Stimulated activated CD4-positive, alpha-beta T cell treated with anti-CD3 and anti-CD28 coated beads, Interleukin-4, amount 100 ng/mL, for 24 hours (primary cell): Measurements from ENCODE around the gene SUV39H2.
"Not testable (repeated sequence)": the region's sequence is repeated elsewhere in the genome, so short reads cannot be mapped to it uniquely, and the experiment has no call there.

Experiments
- DNase-seq: peaks from one replicate; pipeline ENCODE4 v3.0.0-alpha.2; 2020

Gene SUV39H2

DNA sequence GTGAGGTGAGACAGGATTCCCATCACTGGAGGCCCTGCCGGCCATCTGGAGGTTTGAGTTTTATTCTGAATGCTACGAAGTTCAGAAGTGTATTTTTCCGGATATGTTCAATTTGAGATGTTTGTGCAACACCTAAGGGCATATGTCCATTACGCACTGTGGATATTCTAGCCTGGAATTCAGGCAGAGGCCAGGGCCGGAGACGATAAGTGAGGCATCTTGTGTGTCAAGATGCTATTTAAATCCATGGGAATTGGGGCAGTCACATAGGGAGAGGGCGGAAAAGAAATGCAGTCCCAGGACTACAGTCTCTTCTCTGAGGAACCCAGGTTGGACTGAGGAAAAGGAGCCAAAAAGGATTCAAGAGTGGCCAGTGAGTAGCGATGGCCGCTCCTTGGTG lies 1.9 kb upstream of the SUV39H2 start:
- no peak for DNase-seq

DNA sequence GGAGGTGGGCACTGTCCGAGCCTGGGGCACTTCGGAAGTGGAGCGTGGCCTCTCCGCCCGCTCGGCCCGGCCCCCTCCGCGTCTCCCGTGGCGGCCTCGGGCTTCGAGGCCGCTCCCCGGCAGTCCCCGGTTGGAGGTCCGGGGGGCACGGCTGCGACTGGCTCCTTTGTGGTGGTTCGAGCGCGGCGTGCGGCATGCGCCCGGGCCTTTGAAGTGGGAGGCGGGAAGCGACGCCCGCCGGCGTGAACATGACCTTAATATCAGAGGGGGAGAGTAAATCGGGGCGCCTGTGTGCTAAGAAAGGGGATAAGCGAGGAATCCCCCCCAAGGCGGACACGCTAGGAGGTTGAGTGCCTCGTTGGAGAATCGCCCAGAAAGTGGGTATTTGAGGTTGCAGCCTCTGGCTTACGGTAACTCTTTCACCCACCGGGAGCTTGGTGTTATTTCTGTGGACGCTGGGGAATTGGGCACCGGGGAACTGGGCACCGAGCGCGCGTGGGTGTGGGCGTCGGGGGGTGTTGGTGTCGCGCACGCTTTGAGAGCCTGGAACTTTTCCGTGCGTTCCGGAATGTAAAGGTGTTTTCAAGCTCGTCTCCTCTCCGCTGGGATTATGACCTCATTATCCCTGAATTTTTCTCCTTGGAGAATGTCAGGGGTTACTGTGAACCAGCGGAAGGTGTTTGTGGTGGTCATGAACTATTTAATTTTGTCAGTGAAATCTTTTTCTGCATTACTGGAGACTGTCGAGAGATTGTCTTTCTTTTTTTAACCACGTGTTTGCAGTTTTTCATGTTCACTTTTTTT lies 660 bp downstream of the SUV39H2 start:
- DNase-seq: peak; percentile 45

DNA sequence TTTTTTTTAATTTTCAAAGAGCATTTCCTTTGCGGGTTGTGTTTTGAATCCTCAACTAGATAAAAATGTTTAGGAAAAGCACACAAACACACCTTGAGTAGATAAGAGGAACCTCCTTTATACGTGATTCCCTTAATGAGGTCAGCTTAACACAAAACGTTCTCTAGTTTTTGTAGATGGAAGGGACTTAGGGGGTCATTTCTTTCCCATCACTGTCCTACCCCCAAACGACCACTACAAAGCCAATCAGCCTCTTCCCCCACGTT lies 1.2 kb downstream of the SUV39H2 start:
- DNase-seq: no peak

DNA sequence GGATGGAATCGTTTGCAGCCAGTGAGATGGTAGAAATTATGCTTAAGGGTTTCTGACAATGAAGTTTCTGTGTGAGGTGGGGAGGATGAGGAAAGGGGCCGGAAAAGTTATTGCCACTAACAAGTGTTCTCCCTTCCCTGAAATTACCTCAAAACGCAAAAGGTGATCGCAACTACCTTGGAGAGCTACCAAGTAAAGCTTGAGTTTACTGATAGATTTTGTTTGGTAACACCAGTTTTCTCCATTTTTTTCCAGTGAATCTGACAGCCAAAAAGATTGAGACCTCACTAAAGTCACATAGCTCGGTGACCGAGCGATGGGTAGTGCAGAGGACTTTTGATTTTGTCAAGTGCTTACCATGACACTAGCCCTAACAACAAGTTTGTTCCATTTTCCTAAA lies 1.6 kb downstream of the SUV39H2 start:
- DNase-seq: no peak

DNA sequence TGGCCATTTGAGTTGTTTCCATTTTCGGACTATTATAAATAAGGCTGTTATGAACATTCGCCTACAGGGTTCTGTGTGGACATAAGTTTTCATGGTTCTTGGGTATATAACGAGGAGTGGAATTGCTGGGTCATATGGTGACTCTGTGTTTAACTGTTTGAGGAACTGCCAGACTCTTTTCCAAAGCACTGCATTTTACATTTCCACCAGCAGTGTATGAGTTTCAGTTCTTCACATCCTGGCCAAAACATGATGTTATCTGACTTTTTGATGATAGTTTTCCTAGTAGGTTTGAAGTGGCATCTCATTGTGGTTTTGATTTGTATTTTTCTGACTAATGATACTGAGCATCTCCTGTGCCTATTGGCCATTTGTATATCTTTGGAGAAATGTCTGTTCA lies 5.4 kb downstream of the SUV39H2 start:
- no peak for DNase-seq

DNA sequence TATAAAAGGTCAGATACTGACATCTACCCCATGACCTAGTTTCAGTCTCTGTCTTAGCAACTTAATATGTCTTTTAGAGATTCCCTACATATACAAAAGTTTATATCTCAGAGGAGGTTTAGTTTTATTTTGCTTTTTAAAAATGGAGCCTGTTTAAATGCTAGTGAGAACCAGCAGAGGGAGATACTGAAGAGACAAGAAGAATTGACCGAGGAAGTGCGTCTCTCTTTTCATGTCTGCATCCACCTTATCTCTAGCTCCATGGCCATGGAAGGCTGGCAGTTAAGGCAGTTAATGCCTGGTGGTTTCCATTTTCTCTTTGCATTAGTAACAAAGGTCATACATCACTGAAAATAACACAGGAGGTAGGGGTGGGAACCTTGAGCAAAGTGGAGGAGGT lies 10.7 kb downstream of the SUV39H2 start:
- no peak for DNase-seq

DNA sequence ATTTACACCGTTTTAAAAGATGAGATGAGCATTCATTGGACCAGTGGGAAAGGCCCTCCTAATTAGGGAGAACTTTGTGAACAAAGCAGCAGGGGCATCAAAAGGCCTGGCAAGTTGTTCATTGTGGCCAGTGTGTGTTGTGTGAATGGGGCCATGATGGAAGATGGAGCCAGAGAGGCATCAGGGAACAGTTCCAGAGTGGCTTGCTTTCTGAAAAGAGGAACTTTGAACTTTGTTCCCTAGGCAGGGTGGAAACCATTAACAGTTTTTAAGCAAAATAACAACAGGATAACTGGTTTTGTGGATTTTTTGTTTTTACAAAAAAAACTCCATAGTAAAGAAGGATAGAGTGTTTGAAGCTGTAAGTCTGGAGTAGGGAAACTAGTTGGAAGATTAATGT lies 12.5 kb downstream of the SUV39H2 start:
- no peak for DNase-seq

DNA sequence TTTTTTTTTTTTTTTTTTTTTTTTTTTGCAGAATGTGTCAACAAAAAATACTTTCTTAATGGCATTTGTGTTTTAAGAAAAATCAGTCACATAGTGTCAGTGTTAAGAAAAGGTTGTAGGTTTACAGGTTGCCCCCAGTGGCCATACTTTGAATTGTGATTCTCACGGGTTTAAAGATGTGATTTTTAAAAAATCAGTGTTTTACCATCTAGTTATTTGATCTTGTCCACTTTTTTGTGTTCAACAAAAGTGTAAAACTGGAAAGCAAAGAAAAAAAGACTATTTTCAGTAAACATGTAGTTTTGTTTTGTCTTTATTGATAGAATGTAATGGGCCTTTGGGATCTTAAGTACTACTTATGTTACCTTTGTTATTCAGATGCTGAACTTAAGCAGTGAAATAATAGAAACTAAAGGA lies 25.7 kb downstream of the SUV39H2 start:
- peak; percentile 25 for DNase-seq

DNA sequence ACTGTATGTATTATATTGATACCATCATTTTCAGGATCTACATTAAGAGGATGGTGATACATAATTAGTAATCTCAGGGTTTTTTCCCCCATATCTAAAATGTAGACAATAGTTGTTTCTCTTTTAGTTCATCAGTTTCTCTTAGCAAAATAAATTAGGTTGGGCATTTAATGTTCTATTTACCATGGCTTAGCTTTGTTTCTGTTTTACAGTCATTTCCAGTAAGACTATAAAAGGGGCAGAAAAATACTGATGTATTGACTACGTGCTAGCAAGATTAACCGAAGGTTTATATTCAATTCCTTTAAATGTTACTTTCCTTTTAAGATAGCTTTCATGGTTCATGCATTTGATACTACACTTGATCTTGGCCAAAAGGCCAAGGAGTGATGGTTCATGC lies 26.2 kb downstream of the SUV39H2 start:
- DNase-seq: no peak

DNA sequence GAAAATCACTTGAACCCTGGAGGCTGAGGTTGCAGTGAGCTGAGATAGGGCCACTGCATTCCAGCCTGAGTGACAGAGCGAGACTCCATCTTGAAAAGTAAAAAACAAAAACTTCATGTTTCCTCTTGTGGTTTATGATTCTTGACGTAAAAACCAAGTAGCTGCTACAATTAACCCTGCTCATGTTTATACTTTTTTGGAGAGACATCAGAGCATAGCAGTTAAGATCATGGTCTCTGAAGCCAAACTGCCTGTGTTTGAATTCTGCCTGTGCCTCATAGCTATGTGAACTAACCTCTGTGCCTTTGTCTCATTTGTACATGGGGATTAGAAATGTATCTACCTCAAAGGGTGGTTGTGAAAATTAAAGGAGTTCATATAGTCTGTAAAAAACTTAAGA lies 27.2 kb downstream of the SUV39H2 start:
- DNase-seq: no peak

DNA sequence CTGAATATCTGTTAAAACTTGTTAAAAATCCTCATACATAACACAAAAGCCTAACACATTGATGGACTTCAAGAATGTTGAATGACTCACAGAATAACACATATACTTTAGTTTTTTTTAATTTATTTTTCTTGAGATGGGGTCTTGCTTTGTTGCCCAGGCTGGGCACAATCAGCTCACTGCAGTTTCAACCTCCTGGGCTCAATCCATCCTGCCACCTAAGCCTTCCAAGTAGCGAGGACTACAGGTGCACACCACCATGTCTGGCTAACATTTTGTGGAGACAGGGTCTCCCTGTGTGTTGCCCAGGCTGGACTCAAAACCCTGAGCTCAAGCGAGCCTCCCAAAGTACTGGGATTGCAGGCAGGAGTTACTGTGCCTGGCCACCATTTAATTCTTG lies 28.1 kb downstream of the SUV39H2 start:
- DNase-seq: no peak

DNA sequence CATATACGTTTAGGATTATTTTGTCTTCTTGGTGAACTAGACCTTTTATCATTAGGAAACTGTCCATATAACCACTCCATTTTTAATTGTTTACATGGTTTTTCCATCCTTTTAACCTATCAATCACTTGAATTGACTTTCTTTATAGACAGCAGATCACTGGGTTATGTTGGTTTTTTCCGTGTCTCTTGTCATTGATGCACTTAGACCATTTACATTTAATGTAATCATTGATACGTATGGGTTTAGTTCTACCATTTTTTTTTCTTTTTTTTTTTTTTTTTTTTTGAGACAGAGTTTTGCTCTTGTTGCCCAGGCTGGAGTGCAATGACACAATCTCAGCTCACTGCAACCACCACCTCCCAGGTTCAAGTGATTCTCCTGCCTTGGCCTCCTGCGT lies 28.9 kb downstream of the SUV39H2 start:
- DNase-seq: not testable (repeated sequence)

DNA sequence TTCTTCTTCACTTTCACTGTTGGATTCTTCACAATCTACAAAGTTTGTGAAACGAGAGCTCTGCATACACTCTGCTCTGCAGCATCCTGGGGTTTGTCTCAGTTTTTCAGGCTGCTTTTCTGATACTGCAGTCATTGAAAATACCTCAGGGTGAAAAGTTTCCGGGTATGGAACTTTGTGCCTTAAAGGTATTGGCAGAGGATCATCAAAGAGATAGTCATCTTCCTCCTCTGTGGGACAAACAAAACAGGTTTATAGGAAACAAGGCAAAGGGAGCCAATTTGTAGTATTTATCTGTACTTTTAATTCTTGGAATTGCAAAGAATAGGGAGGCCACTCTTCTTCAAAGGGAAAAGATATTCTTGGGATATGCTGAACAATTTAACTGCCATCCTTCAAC lies 30.4 kb downstream of the SUV39H2 start:
- no peak for DNase-seq

DNA sequence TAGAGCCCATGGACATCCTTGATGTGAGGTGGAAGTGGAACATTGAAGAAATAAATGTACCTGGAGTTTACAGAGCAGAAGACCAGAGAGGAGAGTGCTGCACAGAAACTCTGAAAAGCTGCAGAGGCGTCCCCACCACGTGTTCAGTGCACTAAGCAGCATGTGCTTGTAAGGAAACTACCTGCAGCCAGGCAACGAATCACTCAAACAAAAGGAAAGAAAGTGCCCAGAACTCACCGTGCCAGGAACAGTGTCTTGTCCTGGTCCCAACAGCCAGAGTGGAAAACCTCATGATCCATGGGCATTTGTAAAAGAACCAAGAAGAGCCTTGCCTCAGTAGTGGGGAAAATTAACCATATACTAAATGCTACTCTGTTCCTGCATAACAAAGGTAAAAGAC lies 32.3 kb downstream of the SUV39H2 start:
- DNase-seq: no peak

DNA sequence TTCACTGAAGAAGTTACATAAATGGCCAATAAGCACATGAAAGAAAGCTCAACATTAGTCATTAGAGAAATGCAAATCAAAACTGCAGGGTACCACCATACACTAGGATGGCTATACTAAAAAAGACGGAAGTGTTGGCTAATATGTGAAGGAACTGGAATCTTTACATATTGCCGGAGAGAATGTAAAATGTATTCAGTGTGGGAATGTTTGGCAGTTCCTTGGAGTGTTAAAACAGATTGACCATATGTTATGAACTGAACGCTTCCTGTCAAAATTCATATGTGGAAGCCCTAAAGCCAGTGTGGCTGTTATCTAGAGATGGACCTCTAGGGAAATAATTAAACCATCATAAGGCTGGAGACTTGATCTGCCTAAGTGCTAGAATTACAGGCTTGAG lies 33.1 kb downstream of the SUV39H2 start:
- DNase-seq: no peak

DNA sequence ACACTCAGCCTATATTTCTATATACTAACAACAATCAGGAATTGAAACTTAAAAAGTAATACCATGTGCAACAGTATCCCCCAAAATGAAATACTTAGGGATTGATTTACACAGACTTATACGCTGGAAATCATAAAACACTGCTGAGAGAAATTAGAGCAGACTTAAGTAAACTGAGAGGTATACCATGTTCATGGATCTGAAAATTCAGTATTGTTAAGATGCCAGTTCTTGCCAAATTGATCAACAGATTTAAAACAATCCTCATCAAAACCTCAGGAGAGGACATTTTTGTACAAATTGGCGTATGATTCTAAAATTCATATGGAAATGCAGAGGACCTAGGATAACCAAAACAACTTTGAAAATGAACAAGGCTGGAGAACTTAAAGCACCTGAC lies 37.9 kb downstream of the SUV39H2 start:
- DNase-seq: no peak

DNA sequence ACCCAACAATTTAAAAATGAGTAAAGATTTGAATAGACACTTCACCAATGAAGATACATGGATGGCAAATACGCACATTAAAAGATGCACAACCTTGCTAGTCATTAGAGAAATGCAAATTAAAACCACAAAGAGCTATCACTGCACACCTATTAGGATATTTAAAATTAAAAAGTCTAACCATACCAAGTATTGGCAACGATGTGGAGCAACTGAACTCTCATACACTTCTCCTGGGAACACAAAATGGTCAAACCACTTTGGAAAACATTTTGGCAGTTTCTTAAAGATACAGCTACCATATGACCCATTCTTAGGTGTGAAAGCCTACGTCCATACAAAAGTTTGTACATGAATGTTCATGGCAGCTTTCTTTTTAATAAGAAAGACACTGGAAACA lies 39.2 kb downstream of the SUV39H2 start:
- DNase-seq: no peak

DNA sequence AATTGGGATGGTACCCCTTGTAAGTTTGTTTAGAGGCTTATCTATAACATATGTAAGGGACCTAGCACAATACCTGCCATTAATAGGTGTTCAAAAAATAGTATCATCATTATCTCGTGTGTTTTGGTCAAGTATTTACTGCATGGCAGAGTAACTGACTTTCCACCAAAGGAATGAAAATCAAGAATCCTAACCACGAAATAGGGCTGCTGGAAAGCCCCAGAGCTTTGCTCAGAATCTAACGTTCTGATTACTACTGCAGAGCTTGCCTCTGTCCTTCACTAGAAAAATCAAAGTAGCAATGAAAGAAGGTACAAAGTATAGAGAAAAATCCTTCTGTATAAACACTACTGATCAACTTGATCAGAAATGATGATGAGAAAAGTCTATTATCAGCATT lies 40.3 kb downstream of the SUV39H2 start:
- no peak for DNase-seq

DNA sequence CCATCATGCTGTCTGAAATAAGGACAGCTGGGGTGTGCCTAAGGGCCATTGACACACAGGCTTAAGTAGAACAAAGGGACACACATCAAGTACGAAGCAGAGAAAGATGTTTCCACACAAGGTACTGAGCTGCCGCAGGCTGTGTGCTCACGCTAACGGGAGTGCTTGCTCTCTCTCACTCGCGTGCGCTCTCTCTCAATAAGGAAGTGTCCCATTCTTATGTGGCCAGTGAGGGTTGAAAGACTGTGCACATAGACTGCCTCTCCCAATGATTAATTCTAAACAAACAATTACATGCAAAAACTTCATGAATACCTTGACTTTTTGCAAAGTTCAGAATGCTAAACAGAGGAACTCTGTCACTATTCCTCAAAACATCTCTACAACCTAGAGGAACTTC lies 45.3 kb downstream of the SUV39H2 start:
- no peak for DNase-seq

DNA sequence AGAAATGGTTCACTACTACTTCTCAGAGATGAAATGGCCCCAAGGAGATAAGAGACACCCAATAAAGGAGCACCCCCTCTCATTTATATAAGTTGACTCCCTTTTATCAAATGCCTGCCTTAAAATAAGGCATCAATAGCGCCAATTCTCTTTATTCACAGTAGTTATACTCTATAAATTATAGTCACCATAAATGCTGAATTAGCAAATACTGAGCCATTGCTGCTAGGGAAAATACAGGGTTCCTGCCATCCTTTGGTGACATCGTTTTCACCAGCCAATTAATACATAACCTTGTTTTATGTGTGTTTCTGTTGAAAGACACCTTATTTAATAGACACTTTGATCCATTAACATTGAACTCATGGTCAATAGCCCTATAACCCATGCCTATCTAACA lies 46.6 kb downstream of the SUV39H2 start:
- no peak for DNase-seq

DNA sequence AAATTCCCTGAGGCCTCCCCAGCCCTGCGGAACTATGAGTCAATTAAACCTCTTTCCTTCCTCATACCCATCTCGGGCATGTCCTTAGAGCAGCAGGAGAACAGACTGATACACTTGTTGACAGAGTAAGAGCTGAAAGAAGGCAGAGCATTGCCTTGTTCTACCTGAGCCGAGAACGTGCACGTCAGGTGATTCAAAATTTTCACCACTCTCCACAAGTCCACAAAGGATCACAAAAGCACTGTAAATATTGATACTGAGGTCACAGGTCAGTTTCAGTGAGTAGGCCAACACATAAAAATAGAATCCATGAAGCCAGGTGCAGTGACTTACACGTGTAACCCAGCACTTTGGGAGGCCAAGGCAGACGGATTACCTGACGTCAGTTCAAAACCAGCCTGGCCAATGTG lies 47.4 kb downstream of the SUV39H2 start:
- no peak for DNase-seq

DNA sequence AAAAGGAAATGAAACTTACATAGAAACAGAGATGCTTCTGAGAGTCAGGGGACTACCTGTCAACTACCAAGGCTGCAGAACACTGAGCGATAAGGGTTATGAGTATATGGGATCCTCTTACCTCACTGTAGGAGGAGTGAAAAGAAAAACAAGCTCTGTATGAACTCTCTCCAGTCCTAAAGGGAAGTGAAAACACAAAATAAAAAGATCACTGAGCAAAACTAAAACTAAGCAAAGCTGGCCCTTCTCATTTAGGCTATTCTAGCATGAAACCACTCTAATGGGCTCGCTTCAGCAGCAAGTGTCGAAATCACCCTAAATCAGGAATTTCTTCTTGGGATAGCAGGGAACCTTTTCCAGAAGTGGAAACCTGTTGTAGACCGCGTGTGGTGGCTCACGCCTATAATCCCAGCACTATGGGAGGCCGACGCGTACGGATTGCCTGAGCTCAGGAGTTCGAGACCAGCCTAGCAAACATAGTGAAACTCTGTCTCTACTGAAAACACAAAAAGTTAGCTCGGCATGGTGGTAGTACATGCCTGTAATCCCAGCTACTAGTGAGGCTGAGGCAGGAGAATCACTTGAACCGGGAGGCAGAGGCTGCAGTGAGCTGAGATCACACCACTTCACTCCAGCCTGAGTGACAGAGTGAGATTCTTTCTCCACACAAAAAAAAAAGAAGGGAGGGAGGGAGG lies 48.2 kb downstream of the SUV39H2 start:
- no peak for DNase-seq

DNA sequence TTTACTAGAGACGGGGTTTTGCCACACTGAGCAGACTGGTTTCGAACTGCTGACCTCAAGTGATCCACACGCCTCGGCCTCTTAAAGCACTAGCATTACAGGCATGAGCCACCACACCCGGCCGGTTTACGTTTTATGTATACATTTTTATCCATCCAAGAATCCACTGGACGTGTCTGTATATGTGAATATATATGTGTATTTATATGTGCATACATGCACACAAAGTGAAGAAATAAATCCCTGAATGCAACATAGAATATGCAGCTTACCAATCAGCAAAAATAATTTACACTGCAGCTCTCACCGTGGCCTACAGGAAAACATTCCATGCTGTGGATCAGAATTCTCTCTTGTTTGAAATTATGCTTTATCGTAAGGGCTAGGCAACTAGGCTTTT lies 51.9 kb downstream of the SUV39H2 start:
- no peak for DNase-seq

DNA sequence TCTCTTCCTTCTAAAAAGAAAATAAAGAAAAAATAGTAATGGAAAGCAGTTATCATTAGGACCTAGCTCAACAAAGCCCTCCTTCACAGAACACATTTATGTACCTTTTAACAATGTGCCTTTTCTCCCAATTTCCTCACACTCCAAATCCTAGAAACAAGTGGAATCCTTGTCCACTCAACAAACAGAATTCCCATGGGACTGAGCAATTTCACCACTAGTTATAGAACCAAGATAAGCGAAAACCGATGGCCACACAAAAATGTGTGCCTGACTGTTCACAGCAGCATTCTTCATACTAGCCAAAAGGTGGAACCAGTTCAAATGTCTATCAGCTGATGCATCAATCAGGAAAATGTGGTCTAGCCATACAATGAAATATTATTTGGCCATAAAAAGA lies 57.9 kb downstream of the SUV39H2 start:
- no peak for DNase-seq

DNA sequence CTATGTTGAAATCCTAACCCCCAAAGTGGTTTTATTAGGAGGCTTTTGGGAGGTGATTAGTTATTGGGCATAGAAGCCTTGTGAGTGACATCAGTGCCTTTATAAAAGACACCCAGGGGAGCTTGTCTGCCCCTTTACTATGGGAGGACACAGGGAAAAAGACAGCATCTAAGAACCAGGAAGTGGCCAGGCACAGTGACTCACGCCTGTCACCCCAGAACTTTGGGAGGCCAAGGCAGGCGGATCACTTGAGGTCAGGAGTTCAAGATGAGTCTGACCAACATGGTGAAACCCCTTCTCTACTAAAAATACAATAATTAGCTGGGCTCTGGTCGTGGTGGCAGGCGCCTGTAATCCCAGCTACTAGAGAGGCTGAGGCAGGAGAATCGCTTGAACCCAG lies 60.3 kb downstream of the SUV39H2 start:
- not testable (repeated sequence) for DNase-seq
